ENCODE measurements around the gene PNLIP.

DNA sequence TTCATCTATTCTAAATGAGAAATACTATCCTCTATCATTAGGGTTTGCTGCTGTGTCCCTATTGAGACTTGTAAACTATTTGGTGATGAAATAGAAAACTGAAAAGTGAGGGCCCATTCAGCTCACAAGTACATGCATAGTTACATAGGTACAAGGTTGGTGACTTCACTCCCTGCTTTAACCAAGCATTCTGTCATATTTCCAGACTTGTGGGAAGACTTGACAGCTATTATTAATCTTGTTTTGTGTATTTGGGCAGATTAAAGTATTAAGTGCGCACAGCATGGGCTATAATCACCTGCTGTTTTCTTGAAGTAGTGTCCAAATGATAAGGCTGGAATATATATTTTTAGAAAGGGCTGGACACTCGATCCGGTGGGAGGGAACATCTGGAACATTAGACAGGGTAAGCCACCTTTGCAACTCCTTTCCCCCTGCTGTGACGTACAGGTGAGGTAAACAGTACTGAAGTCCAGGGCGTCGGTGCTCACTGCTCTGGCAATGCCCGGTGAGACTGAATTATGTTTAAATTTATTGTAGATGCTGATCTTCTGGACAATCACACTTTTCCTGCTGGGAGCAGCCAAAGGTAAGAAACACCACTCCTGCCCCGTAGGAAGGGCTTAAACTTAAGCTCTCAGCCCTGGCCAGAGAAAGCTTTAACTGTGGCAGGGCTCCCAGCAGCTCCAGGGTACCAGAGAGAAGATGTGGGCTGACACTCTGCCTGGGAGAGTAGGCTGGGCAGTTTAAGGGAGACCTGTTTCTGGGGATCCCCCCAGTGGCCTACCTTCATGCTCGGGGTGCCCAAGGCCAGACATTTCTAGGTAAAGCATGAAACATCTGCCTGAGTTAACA is 45.1 kb downstream of the PNLIP start, which contains the start of gene PNLIPRP1:
- TF ChIP-seq, protein P1, sequence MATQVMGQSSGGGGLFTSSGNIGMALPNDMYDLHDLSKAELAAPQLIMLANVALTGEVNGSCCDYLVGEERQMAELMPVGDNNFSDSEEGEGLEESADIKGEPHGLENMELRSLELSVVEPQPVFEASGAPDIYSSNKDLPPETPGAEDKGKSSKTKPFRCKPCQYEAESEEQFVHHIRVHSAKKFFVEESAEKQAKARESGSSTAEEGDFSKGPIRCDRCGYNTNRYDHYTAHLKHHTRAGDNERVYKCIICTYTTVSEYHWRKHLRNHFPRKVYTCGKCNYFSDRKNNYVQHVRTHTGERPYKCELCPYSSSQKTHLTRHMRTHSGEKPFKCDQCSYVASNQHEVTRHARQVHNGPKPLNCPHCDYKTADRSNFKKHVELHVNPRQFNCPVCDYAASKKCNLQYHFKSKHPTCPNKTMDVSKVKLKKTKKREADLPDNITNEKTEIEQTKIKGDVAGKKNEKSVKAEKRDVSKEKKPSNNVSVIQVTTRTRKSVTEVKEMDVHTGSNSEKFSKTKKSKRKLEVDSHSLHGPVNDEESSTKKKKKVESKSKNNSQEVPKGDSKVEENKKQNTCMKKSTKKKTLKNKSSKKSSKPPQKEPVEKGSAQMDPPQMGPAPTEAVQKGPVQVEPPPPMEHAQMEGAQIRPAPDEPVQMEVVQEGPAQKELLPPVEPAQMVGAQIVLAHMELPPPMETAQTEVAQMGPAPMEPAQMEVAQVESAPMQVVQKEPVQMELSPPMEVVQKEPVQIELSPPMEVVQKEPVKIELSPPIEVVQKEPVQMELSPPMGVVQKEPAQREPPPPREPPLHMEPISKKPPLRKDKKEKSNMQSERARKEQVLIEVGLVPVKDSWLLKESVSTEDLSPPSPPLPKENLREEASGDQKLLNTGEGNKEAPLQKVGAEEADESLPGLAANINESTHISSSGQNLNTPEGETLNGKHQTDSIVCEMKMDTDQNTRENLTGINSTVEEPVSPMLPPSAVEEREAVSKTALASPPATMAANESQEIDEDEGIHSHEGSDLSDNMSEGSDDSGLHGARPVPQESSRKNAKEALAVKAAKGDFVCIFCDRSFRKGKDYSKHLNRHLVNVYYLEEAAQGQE (IDR thresholded peaks at IDR 0.05; ENCODE audit: insufficient read depth in 1 of 2, low read depth in 2 of 2, low read length in 1 of 2): no peak
- TF ChIP-seq, protein P2, sequence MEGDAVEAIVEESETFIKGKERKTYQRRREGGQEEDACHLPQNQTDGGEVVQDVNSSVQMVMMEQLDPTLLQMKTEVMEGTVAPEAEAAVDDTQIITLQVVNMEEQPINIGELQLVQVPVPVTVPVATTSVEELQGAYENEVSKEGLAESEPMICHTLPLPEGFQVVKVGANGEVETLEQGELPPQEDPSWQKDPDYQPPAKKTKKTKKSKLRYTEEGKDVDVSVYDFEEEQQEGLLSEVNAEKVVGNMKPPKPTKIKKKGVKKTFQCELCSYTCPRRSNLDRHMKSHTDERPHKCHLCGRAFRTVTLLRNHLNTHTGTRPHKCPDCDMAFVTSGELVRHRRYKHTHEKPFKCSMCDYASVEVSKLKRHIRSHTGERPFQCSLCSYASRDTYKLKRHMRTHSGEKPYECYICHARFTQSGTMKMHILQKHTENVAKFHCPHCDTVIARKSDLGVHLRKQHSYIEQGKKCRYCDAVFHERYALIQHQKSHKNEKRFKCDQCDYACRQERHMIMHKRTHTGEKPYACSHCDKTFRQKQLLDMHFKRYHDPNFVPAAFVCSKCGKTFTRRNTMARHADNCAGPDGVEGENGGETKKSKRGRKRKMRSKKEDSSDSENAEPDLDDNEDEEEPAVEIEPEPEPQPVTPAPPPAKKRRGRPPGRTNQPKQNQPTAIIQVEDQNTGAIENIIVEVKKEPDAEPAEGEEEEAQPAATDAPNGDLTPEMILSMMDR (IDR thresholded peaks at IDR 0.05): no peak
